Activated T-helper 1 cell treated with anti-CD3 and anti-CD28 coated beads, Interleukin-12 subunit alpha, Interleukin-12 subunit beta, Interleukin-2, Interleukin-4 antibody, amounts not matched to agents 30 ng/mL and 10 ng/mL and 1 ng/mL, durations not matched to agents 14 hours and 24 hours and 36 hours (primary cell): ENCODE measurements around the gene APBA2. TPM values are rescaled to one million over a fixed set of nuclear protein-coding genes. Genes with fewer than 3 reads are reported as not detected.

Source experiments
- DNase-seq: peaks from one replicate; pipeline ENCODE4 v3.0.0; 2021; ENCODE audit warnings: low spot score
- H3K27ac Mint-ChIP-seq: one replicate; pipeline ENCODE4 v1.8.0; 2021; ENCODE audit warnings: mild to moderate bottlenecking, mixed read lengths
- H3K27me3 Mint-ChIP-seq: one replicate; pipeline ENCODE4 v1.8.0; 2022; ENCODE audit warnings: mild to moderate bottlenecking, moderate library complexity, mixed read lengths; ENCODE audit not compliant: insufficient read depth
- H3K36me3 Mint-ChIP-seq: one replicate; pipeline ENCODE4 v1.8.0; 2021; ENCODE audit warnings: low read depth, mixed read lengths
- H3K4me1 Mint-ChIP-seq: one replicate; pipeline ENCODE4 v1.8.0; 2021; ENCODE audit warnings: low read depth, mixed read lengths
- H3K4me3 Mint-ChIP-seq: one replicate; pipeline ENCODE4 v1.8.0; 2021; ENCODE audit warnings: mild to moderate bottlenecking, moderate library complexity, mixed read lengths
- H3K9me3 Mint-ChIP-seq: one replicate; pipeline ENCODE4 v1.8.0; 2021; ENCODE audit warnings: mixed read lengths
- intact Hi-C: fragments of 100-400 bp; cut with micrococcal nuclease; formaldehyde crosslinking; loops from one replicate; pipeline ENCODE4 v1.15.1; 2024
- total RNA-seq: library from RNA; stranded (reverse); gene quantifications from 2 replicates; pipeline ENCODE4 v1.2.3, GENCODE V29; 2022

APBA2 gene
- total RNA-seq, 1 donor from 2014 or later, result 0.80 TPM

DNA sequence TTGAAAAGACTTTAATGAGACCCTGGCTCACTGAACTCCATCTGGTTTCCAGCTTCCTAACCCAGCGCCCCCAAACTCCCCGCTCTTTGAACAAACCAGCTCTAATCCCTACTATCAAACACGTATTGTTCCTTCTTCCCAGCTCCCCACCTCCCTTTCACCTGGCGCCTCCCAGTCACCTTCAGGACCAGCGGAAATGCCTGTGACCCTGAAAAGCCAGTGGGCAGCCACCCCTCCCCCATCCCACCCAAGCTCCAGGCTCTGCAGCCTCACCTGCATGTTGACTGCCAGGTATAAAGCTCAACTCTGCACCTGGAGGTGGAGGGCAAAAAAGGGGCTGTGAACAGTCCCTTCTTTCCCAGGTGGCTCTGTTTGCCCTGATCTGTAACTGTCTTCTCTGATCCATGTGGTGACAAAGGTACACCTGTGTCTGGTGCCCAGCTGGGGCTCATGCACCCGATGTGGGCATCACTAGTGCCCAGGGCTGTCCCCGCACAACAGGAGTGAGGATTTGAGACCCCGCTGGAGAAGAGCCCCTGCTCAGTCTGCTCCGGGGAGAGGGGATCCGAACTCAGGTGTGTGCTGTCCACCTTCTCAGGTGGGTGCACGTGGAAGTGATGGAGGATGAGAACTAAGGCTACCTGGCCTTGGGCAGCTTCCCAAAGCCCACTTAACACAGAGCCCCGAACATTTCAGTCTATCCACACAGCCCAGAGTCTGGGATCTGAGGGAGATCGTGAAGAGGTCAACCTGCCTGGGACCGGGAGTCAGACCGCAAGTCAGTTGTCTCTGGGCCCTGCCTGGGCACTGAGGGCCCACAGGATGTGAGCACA is 254.9 kb downstream of the APBA2 start:
- Mint-ChIP-seq H3K27me3 (peaks cover 10% of the 10 kb centered on the region), H3K36me3 (no peaks in the 10 kb centered on the region), H3K4me1 (peaks cover 6% of the 10 kb centered on the region), H3K4me3 (no peak overlapping the region), H3K27ac (no peak overlapping the region), H3K9me3 (no peaks in the 10 kb centered on the region)
- intact Hi-C loops, result no loop called here
- no peak for DNase-seq

DNA sequence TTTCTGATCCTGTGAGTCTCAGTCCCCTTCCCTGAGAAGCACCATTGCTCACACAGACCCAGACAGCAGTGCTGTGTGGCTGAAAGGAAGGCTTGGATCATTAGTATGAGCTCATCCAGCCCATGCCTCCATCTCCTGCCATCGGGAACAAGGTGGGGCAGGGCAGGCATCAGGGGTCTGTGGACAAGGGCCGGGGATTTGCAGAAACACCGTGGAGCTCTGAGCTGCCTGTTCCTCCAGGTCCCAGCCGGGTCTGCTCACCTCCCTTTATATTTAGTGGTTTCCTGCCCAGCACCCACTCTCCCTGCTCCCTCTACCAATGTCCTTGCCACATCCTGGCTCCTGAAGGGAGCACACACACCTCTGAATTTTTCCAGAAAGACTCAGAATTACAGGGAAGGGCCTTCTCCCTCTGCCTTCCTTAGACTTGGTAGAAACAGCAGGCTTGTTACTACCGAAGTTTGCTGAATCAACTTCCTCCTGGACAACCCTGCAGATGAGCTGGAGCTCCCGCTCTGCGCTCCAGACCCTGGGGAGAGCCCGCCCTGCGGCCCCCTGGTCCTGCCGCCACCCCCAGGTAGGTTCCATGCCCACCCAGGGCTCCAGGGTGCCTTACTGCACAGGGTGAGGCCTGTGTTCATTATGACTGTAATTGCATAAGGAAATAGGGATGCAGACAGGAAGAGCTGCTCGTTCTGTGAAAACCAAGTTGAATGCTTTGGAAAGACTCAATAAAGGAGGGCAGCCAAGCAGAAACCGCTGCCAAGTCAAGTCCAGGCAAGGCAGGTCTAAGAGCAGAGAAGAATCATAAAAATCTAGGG is 255.7 kb downstream of the APBA2 start:
- H3K36me3 Mint-ChIP-seq, result no peaks in the 10 kb centered on the region
- H3K4me3 Mint-ChIP-seq, result no peak overlapping the region
- intact Hi-C loops, result no loop called here
- peaks cover 10% of the 10 kb centered on the region for H3K27me3 Mint-ChIP-seq
- no peak for DNase-seq
- H3K4me1 Mint-ChIP-seq, result peaks cover 6% of the 10 kb centered on the region
- no peaks in the 10 kb centered on the region for H3K9me3 Mint-ChIP-seq
- no peak overlapping the region for H3K27ac Mint-ChIP-seq

- H3K4me1 Mint-ChIP-seq, result peaks cover 6% of the 10 kb centered on the region
- no peak overlapping the region for H3K4me3 Mint-ChIP-seq
- no peaks in the 10 kb centered on the region for H3K36me3 Mint-ChIP-seq
- no peak for DNase-seq
- H3K27ac Mint-ChIP-seq, result no peak overlapping the region
- peaks cover 10% of the 10 kb centered on the region for H3K27me3 Mint-ChIP-seq
- no peaks in the 10 kb centered on the region for H3K9me3 Mint-ChIP-seq
- intact Hi-C loops, result no loop called here
Observed at GRCh38 chr15:29142129-29142747, 256.5 kb downstream of the APBA2 start.

DNA sequence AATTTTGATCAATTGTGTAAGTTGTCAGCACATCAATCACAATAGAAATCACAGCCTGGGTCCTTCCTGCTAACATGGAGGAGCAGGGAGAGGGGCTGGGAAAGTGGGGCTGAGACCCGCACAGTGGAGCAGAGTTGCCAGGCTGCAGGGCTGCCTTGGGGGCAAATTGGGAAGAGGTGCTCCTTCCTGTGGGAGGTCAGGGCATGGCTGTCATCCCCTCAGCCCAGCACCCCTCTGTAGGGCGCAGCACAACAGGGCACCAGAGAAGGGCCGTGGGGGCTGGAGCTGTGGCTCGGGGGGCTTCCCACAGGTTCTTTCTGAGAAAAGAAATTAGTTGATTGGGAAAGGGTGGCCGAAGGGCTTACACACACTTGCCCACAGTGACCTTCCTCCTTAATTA is 257.5 kb downstream of the APBA2 start:
- intact Hi-C loops, result no loop called here
- Mint-ChIP-seq H3K9me3 (no peaks in the 10 kb centered on the region), H3K27ac (no peak overlapping the region), H3K27me3 (peaks cover 10% of the 10 kb centered on the region), H3K4me3 (no peak overlapping the region), H3K4me1 (peaks cover 6% of the 10 kb centered on the region), H3K36me3 (no peaks in the 10 kb centered on the region)
- no peak for DNase-seq

DNA sequence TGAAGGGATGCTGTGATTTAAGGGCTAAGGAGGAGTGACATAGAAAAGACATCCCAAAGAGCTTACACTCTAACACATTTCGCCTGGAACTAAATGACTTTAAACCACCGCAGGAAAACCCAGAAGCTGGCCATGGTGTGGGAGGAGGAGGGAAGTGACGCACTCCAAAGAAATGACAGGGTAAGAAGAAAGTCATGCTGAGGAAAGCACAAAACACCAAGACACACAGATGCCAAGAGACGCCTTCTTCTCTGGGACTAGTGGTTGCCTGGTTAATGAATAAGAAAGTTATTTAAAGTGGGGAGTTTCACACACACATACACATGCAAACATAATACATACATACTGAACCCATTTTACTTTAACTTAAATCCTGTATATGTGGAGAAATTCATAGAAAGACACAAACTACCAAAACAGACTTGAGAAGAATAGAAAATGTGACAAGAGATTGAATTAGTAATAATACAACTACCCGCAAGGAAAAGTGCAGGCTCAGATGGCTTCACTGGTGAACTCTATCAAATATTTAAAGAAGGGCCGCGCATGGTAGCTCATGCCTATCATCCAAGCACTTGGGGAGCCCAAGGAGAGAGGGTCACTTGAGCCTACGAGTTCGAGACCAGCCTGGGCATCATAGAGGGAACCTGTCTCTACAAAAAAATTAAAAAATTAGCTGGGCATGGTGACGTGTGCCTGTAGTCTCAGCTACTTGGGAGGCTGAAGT is 258.3 kb downstream of the APBA2 start:
- no peaks in the 10 kb centered on the region for H3K9me3 Mint-ChIP-seq
- H3K27me3 Mint-ChIP-seq, result peaks cover 10% of the 10 kb centered on the region
- intact Hi-C loops, result no loop called here
- DNase-seq, result no peak
- no peak overlapping the region for H3K27ac Mint-ChIP-seq
- H3K4me3 Mint-ChIP-seq, result no peak overlapping the region
- H3K4me1 Mint-ChIP-seq, result peaks cover 6% of the 10 kb centered on the region
- no peaks in the 10 kb centered on the region for H3K36me3 Mint-ChIP-seq

DNA sequence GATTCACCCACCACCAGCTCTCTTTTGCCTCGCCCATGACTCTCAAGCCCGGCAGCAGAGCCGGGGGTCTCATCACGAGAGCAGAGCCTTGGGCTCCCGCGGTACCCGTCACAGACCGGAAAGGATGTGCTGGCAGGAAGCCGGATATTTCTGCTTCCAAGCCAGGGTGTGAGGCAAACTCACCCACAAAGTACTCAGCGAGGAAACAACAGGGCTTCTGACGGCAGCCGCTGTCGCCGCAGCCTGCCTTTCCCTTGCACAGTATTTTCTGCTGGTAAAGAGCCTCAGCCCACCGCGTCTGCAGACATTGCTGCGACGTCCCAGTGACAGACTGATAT is 263.9 kb downstream of the APBA2 start:
- no peaks in the 10 kb centered on the region for H3K4me1 Mint-ChIP-seq
- intact Hi-C loops, result no loop called here
- H3K27me3 Mint-ChIP-seq, result peaks cover 9% of the 10 kb centered on the region
- H3K27ac Mint-ChIP-seq, result no peak overlapping the region
- H3K36me3 Mint-ChIP-seq, result no peaks in the 10 kb centered on the region
- H3K9me3 Mint-ChIP-seq, result no peaks in the 10 kb centered on the region
- H3K4me3 Mint-ChIP-seq, result no peak overlapping the region
- no peak for DNase-seq

DNA sequence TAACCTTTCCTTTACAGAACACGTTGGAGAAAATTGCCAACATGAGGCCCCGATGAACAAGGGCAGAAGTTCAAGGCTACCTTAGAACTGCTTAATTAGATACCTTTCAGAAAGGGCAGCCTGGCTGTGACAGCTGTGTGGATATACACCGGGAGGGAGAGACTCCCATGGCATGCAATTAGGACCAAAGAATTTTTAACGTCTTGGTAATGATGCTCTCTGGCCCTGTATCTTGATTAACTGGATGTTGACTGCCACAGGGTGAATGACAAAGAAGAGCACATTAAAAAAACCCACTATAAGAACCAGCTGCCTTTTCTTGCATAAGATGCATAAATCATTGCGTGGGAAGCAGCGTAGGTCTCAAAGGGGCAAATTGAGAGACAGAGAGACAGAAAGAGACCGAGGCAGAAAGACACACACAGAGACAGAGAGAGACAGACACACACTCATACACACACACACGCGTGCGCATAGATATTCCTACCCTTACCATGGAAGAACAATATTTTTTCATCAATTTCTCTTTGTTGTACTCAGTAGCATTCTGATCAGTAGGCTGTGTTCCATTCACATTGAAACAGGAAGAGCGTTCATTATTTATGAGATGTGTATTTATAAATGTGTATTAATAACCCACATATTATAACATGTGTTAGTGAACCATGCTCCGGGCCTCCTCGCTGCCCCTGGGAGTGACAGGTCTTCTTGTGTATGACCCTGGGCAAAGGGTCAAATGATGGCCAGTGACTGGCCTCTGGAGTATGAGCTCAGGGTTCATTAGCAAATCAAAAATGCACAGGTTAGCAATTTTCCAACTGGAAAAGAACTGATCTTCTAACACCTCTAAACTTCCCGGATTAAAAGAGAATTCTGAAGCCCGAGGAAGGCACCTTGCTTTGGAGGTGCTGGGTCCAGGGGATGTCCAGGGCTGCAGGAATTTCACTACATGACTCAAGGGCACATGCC is 265.0 kb downstream of the APBA2 start:
- Mint-ChIP-seq H3K9me3 (no peaks in the 10 kb centered on the region), H3K4me3 (no peak overlapping the region), H3K27ac (no peak overlapping the region), H3K27me3 (peaks cover 9% of the 10 kb centered on the region), H3K36me3 (no peaks in the 10 kb centered on the region), H3K4me1 (no peaks in the 10 kb centered on the region)
- intact Hi-C loops, result no loop called here
- no peak for DNase-seq

GRCh38 chr15:29151484-29151857 is 265.7 kb downstream of the APBA2 start:
- H3K9me3 Mint-ChIP-seq, result no peaks in the 10 kb centered on the region
- peaks cover 9% of the 10 kb centered on the region for H3K27me3 Mint-ChIP-seq
- H3K27ac Mint-ChIP-seq, result no peak overlapping the region
- no peak overlapping the region for H3K4me3 Mint-ChIP-seq
- no peaks in the 10 kb centered on the region for H3K36me3 Mint-ChIP-seq
- H3K4me1 Mint-ChIP-seq, result no peaks in the 10 kb centered on the region
- DNase-seq, result no peak
- intact Hi-C loops, result no loop called here

DNA sequence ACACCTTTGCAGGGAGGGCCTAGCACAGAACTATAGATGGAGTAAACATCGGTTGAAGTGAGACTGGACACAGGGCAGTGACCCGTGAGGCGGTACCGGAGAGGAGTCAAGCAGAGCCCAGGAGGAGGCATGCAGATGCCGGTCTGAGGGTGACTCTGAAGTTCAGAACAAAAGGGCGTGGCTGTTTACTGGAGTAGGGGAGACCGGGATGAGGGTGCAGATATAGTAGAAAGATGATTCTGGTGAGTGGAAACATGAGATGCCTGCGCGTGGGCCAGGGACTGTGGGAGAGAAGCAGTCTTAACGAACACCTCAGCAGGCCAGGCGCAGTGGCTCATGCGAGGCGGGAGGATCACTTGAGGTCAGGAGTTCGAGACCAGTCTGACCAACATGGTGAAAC is 270.7 kb downstream of the APBA2 start:
- Mint-ChIP-seq H3K27ac (no peak overlapping the region), H3K4me3 (no peak overlapping the region), H3K36me3 (no peaks in the 10 kb centered on the region), H3K9me3 (peaks cover 8% of the 10 kb centered on the region), H3K27me3 (peaks cover 9% of the 10 kb centered on the region), H3K4me1 (no peaks in the 10 kb centered on the region)
- no peak for DNase-seq
- intact Hi-C loops, result no loop called here

GRCh38 chr15:29159771-29160455 is 274.1 kb downstream of the APBA2 start:
- H3K27me3 Mint-ChIP-seq, result peaks cover 3% of the 10 kb centered on the region
- H3K36me3 Mint-ChIP-seq, result no peaks in the 10 kb centered on the region
- H3K9me3 Mint-ChIP-seq, result peaks cover 13% of the 10 kb centered on the region
- no peaks in the 10 kb centered on the region for H3K4me1 Mint-ChIP-seq
- DNase-seq, result no peak
- no peak overlapping the region for H3K27ac Mint-ChIP-seq
- intact Hi-C loops, result no loop called here
- H3K4me3 Mint-ChIP-seq, result no peak overlapping the region

- Mint-ChIP-seq H3K4me1 (no peaks in the 10 kb centered on the region), H3K9me3 (peaks cover 13% of the 10 kb centered on the region), H3K27ac (no peak overlapping the region), H3K36me3 (no peaks in the 10 kb centered on the region), H3K27me3 (peaks cover 3% of the 10 kb centered on the region), H3K4me3 (no peak overlapping the region)
- no peak for DNase-seq
- intact Hi-C loops, result no loop called here
Observed at GRCh38 chr15:29162411-29162810, 276.6 kb downstream of the APBA2 start.
